Caco-2 (cell line): ENCODE measurements around the gene DYNC2I2. TPM values are rescaled to one million over a fixed set of nuclear protein-coding genes. Genes with fewer than 3 reads are reported as not detected.

Experiments
- BruUV-seq: library from RNA; stranded (reverse); fragments of 400-500 nt; replicated peaks from 2 replicates; lab custom pipeline; 2021; lab: Mats Ljungman, UMichigan
- CTCF ChIA-PET: fragments of 300-600 bp; sonication (Branson Sonifier 250); formaldehyde crosslinking; loops from one replicate; lab custom pipeline; 2022; ENCODE audit warnings: antibody characterized with exemption; lab: Charles Lee
- POLR2A ChIA-PET: fragments of 300-600 bp; sonication (Branson Sonifier 250); formaldehyde crosslinking; loops from one replicate; lab custom pipeline; 2022; ENCODE audit warnings: antibody characterized with exemption; lab: Charles Lee
- DNase-seq, 2 experiments: peaks; one replicate each; pipeline versions ENCODE4 v3.0.0 to v3.0.0-alpha.2; 2020 to 2022
- H3K27me3 ChIP-seq: replicated peaks from 2 replicates; pipeline ENCODE4 v1.6.0; 2011; ENCODE audit warnings: low read length; ENCODE audit not compliant: control insufficient read depth, insufficient read depth
- H3K36me3 ChIP-seq: 2 replicates; pipeline ENCODE4 v1.5.1; 2011; ENCODE audit warnings: low read length; ENCODE audit not compliant: control insufficient read depth, insufficient read depth
- H3K4me1 ChIP-seq: fragments of 250-450 bp; sonication (Bioruptor Pico); 2 replicates; pipeline ENCODE4 v1.5.1; 2020; ENCODE audit warnings: mild to moderate bottlenecking
- H3K4me3 ChIP-seq: 2 replicates; pipeline ENCODE4 v1.5.1; 2011; ENCODE audit warnings: low read depth, mild to moderate bottlenecking, control low read depth, low read length
- H3K9me3 ChIP-seq: fragments of 250-450 bp; sonication (Bioruptor Pico); 2 replicates; pipeline ENCODE4 v1.5.1; 2020; ENCODE audit warnings: mild to moderate bottlenecking, moderate library complexity
- H3K27ac Mint-ChIP-seq: one replicate; pipeline ENCODE4 v1.8.0; 2022; ENCODE audit warnings: mixed read lengths; ENCODE audit not compliant: unreplicated experiment
- H3K27me3 Mint-ChIP-seq: one replicate; pipeline ENCODE4 v1.8.0; 2022; ENCODE audit warnings: mixed read lengths; ENCODE audit not compliant: insufficient read depth, unreplicated experiment
- H3K36me3 Mint-ChIP-seq: one replicate; pipeline ENCODE4 v1.8.0; 2022; ENCODE audit warnings: mild to moderate bottlenecking, mixed read lengths; ENCODE audit not compliant: insufficient read depth, unreplicated experiment
- H3K4me1 Mint-ChIP-seq: one replicate; pipeline ENCODE4 v1.8.0; 2022; ENCODE audit warnings: low read depth, mixed read lengths; ENCODE audit not compliant: unreplicated experiment
- H3K4me3 Mint-ChIP-seq: one replicate; pipeline ENCODE4 v1.8.0; 2022; ENCODE audit warnings: mild to moderate bottlenecking, moderate library complexity, mixed read lengths; ENCODE audit not compliant: unreplicated experiment
- H3K9me3 Mint-ChIP-seq: one replicate; pipeline ENCODE4 v1.8.0; 2022; ENCODE audit warnings: mixed read lengths; ENCODE audit not compliant: unreplicated experiment
- intact Hi-C: fragments of 100-400 bp; cut with micrococcal nuclease; formaldehyde crosslinking; loops from one replicate; pipeline ENCODE4 v1.10.0; 2022; ENCODE audit not compliant: unreplicated experiment
- total RNA-seq: library from RNA; stranded (reverse); gene quantifications from 2 replicates; pipeline ENCODE4 v1.2.3, GENCODE V29; 2022
- TF ChIP-seq, protein P1 (sequence below), 2 experiments: fragments of 200-600 bp in 1 of 2; IDR thresholded peaks; 1 replicate in 1 of 2; 2 replicates in 1 of 2; pipeline versions ENCODE4 v1.5.1 to v1.8.0; 2011 to 2022; ENCODE audit warnings: antibody characterized with exemption in 1 of 2, control low read depth in 1 of 2, inconsistent platforms in 1 of 2, low read depth in 1 of 2, low read length in 1 of 2, mild to moderate bottlenecking in 1 of 2, moderate library complexity in 1 of 2; ENCODE audit not compliant: insufficient read depth in 1 of 2, severe bottlenecking in 1 of 2, unreplicated experiment in 1 of 2

DYNC2I2 gene
- total RNA-seq, 1 experiment from 2014 or later, result 80.8 TPM

DNA sequence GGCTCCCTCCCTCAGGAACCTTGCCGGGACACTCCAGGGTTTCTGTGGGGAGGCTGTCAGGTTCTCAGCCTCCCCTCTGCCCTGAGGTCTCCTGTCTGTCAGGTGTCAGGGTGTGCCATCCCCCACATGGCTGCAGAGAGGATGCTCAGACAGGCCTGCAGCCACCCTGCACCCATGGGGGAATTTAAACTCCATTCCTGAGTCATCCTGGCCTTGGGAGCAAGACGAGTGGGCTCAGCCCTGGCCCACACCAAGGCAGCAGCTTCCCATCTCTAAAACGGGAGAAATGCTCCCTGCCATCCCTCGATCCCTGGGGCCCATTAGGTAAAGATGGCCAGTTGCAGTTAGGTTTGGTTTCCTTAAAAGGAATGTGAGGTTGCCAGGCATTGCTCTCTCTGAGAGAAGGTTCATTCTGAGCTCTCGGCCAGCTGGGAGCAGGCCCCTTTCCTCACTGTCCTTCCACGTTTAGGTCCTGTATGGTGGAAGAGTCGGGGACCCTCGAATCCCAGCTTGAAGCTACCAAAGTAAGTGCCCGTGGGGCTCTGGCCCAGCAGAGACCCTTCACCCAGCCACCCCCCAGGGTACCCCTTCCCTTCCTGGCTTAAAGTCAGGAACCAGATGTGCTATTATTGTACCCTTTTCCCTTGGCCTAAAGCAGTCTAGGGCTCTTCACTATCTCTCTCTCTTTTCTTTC, 26.6 kb downstream of the DYNC2I2 start:
- TF ChIP-seq, protein P1, sequence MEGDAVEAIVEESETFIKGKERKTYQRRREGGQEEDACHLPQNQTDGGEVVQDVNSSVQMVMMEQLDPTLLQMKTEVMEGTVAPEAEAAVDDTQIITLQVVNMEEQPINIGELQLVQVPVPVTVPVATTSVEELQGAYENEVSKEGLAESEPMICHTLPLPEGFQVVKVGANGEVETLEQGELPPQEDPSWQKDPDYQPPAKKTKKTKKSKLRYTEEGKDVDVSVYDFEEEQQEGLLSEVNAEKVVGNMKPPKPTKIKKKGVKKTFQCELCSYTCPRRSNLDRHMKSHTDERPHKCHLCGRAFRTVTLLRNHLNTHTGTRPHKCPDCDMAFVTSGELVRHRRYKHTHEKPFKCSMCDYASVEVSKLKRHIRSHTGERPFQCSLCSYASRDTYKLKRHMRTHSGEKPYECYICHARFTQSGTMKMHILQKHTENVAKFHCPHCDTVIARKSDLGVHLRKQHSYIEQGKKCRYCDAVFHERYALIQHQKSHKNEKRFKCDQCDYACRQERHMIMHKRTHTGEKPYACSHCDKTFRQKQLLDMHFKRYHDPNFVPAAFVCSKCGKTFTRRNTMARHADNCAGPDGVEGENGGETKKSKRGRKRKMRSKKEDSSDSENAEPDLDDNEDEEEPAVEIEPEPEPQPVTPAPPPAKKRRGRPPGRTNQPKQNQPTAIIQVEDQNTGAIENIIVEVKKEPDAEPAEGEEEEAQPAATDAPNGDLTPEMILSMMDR (IDR thresholded peaks at IDR 0.05; ENCODE audit: insufficient read depth in 1 of 2, low read depth in 1 of 2, low read length in 1 of 2, severe bottlenecking in 1 of 2, unreplicated experiment in 1 of 2), result no peak
- peak overlapping the region; percentile 29 for H3K4me3 Mint-ChIP-seq
- H3K4me1 Mint-ChIP-seq, result peaks cover 18% of the 10 kb centered on the region
- POLR2A ChIA-PET, result no interaction called here
- no peaks in the 10 kb centered on the region for H3K27me3 ChIP-seq
- H3K36me3 Mint-ChIP-seq, result peaks cover 100% of the 10 kb centered on the region
- intact Hi-C loops, result no loop called here
- no peak overlapping the region for H3K4me3 ChIP-seq
- H3K27ac Mint-ChIP-seq, result peak overlapping the region; percentile 63
- no peaks in the 10 kb centered on the region for H3K27me3 Mint-ChIP-seq
- DNase-seq, result no peak
- CTCF ChIA-PET, result no interaction called here
- no TSS peak for BruUV-seq
- peaks cover 8% of the 10 kb centered on the region for H3K4me1 ChIP-seq
- no peaks in the 10 kb centered on the region for H3K9me3 ChIP-seq
- no peaks in the 10 kb centered on the region for H3K9me3 Mint-ChIP-seq
- peaks cover 9% of the 10 kb centered on the region for H3K36me3 ChIP-seq

DNA sequence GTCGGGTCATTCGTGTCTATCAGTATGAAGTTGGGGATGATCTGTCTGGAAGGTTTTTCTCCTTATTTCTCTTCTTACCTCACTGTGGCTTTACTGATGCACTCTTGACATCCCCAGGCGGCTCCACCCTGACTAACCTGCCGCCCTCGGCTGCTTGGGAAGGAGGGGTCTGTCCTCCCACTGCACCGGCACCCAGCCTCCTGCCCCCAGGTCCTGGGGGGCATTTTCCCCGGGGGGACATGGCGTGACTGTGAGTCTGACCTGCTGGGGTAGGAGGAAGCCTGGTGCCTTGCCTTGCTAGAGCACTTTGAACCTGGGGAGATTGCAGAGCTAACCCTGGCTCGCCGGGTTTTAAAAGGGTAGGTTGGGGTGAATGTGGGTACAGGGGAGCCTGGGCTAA, 27.5 kb downstream of the DYNC2I2 start:
- Mint-ChIP-seq H3K27me3 (no peaks in the 10 kb centered on the region), H3K9me3 (no peaks in the 10 kb centered on the region), H3K4me1 (peaks cover 14% of the 10 kb centered on the region), H3K27ac (peak overlapping the region; percentile 63), H3K36me3 (peaks cover 100% of the 10 kb centered on the region), H3K4me3 (no peak overlapping the region)
- TF ChIP-seq, protein P1 (IDR thresholded peaks at IDR 0.05; ENCODE audit: insufficient read depth in 1 of 2, low read depth in 1 of 2, low read length in 1 of 2, severe bottlenecking in 1 of 2, unreplicated experiment in 1 of 2), result no peak
- H3K9me3 ChIP-seq, result no peaks in the 10 kb centered on the region
- H3K4me3 ChIP-seq, result no peak overlapping the region
- no peaks in the 10 kb centered on the region; the same call in 1 of the 2 replicates for H3K4me1 ChIP-seq
- intact Hi-C loops, result no loop called here
- POLR2A ChIA-PET, result no interaction called here
- no peak for DNase-seq
- CTCF ChIA-PET, result no interaction called here
- no TSS peak for BruUV-seq
- H3K27me3 ChIP-seq, result no peaks in the 10 kb centered on the region
- peaks cover 10% of the 10 kb centered on the region for H3K36me3 ChIP-seq

DNA sequence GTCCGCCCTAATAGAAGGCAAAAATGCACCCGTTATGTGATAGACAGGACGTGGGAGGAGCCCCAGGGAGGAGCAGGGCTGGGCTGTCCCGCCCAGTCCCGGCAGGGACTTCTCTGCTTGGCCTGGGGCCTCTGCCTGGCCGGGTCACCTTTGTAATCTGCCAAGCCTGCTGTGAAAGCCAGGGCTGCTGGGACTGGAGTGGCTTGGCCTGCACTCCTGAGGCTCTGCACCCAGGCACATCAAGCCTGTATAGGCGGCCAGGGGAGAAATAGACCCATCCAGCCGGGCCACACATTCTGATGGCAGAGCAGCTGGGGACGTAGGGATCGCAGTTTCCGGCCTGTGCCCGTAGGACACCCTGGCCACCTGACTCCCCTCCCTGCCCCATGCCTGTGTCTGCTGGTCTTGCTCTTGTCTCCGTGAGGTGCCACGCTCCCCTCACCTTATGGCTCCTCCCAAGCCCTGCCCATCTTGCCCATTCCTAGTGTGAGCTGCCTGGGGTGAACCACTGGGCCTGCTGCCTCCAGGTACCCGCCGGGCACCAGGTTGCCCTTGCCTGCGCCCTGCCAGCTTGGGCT, 28.1 kb downstream of the DYNC2I2 start:
- BruUV-seq, result no TSS peak
- intact Hi-C loops, result no loop called here

More for the DNA sequence above, 28.1 kb downstream of the DYNC2I2 start:
- Mint-ChIP-seq H3K9me3 (no peaks in the 10 kb centered on the region), H3K27me3 (no peaks in the 10 kb centered on the region), H3K27ac (peak overlapping the region; percentile 63), H3K36me3 (peaks cover 100% of the 10 kb centered on the region), H3K4me1 (peaks cover 13% of the 10 kb centered on the region), H3K4me3 (no peak overlapping the region)
- Histone ChIP-seq H3K4me3 (no peak overlapping the region), H3K9me3 (no peaks in the 10 kb centered on the region), H3K4me1 (no peaks in the 10 kb centered on the region), H3K36me3 (peaks cover 11% of the 10 kb centered on the region), H3K27me3 (no peaks in the 10 kb centered on the region)
- CTCF ChIA-PET, result no interaction called here
- POLR2A ChIA-PET, result no interaction called here
- peak; percentile 55 to 66 for DNase-seq
- TF ChIP-seq, protein P1 (IDR thresholded peaks at IDR 0.05; ENCODE audit: insufficient read depth in 1 of 2, low read depth in 1 of 2, low read length in 1 of 2, severe bottlenecking in 1 of 2, unreplicated experiment in 1 of 2), result no peak
